GM19372 (cell line): ENCODE results near the gene DIPK1A.
A peak's percentile ranks its signal among the peaks of the same experiment; 100 is the strongest.

Source experiments
- ATAC-seq: cut with Tn5 transposase; IDR thresholded peaks from one replicate; pipeline ENCODE4 v1.9.1; 2021; ENCODE audit warnings: mild to moderate bottlenecking, low read depth, moderate library complexity; ENCODE audit not compliant: unreplicated experiment

Gene DIPK1A

GRCh38 chr1:92961131-92961895, at the start of gene DIPK1A:
Gene DIPK1A (minus strand): TSS chr1:92961462. CDS start chr1:92961429, 33 bp downstream.
- peak; percentile 48 for ATAC-seq

GRCh38 chr1:93007941-93008577, 46.8 kb upstream of the DIPK1A start:
- no peak for ATAC-seq

DNA sequence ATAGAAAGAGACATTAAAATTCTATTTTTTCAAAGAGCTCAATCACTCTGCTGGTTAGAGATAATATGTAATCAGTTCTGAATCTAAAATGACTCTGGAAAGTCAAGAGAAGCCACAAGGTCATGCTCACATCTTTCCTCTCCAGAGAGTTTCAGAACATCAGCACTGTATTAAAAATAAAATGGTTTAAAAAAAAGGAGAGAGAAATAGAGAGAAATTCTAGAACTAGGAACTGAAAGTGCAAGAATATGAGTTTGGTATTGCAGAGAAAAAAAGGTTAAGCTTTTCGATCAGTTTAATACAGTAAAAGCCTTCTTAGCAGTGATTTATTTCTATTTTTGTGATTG, 44.0 kb upstream of the DIPK1A start:
- ATAC-seq = peak; percentile 47

GRCh38 chr1:93004566-93005251, 43.4 kb upstream of the DIPK1A start:
- ATAC-seq = no peak

- no peak for ATAC-seq
Observed at GRCh38 chr1:93003981-93004380, 42.7 kb upstream of the DIPK1A start.

GRCh38 chr1:93002781-93003180, 41.5 kb upstream of the DIPK1A start:
- no peak for ATAC-seq

DNA sequence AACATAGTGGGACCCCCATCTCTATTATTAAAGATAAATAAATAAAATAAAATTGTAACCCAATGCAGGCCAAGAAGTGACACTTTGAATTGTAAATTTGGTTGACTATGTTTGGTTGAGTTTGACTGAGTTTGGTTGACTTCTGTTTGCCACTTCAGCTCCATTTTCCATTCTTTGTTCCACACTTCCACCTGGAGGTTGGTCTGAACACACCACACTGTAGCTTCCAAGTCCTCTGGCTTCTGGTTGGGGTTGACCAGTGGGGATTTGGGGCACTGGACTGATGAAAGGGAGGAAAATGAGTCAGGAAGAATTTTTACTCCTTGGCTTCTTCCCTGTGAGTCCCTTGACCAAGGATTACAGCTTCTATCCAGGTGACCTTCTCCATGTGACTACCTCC, 40.6 kb upstream of the DIPK1A start:
- ATAC-seq = no peak

- ATAC-seq = no peak
Observed at GRCh38 chr1:93000751-93001175, 39.5 kb upstream of the DIPK1A start.

GRCh38 chr1:93000291-93000690, 39.0 kb upstream of the DIPK1A start:
- no peak for ATAC-seq

- ATAC-seq = no peak
Observed at GRCh38 chr1:92998821-92999220, 37.6 kb upstream of the DIPK1A start.

GRCh38 chr1:92995441-92996430, 34.5 kb upstream of the DIPK1A start:
- ATAC-seq = no peak

DNA sequence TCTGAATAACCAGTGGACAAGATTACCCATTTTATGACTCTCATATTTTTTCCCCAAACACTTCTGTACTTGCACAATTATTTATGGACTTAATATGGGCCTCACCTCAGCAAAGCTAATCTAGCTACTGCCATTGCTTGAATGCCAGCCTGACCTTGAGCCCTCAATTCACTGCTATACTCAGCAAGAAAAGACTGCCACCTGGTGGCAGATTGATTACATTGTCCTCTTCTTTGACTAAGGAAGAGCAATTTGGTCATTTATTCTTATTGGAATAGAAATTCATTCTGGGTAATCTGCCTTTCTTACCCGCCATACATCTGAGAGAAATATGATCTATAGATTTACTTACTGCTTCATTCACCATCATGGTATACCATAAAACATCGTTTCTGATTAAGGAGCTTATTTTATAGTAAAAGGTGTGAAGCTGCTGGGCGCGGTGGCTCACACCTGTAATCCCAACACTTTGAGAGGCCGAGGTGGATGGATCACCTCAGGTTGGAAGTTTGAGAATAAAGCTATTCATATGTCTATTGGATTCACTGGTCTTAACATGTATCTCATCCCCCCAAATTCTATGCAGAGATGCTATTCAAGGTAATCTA, 32.9 kb upstream of the DIPK1A start:
- peak; percentile 67 for ATAC-seq

GRCh38 chr1:92993581-92993980, 32.3 kb upstream of the DIPK1A start:
- no peak for ATAC-seq

GRCh38 chr1:92992877-92993276, 31.6 kb upstream of the DIPK1A start:
- no peak for ATAC-seq

GRCh38 chr1:92992054-92992453, 30.8 kb upstream of the DIPK1A start:
- no peak for ATAC-seq

- no peak for ATAC-seq
Observed at GRCh38 chr1:92990828-92991227, 29.6 kb upstream of the DIPK1A start.

DNA sequence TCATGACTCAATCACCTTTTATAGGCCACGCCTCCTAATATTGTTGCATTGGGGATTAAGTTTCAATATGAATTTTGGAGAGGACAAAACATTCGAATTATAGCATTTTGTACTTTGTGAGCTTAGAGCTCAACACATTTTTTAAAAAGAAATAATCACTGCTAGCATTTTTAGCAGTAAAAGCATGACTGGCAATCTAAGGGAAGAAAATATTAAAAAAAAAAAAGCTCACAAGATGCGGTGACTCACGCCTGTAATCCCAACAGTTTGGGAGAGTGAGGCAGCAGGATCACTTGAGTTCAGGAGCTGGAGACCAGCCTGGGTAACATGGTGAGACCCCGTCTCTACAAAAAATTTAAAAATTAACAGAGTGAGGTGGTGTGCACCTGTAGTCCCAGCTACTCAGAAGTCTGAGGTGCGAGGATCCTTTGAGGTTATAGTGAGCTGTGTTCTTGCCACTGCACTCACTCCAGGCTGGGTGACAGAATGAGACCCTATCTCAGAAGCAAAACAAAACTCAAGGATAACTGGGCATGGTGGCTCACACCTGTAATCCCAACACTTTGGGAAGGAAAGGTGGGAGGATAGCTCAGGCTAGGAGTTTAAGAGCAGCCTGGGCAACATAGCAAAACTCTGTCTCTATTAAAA, 28.8 kb upstream of the DIPK1A start:
- ATAC-seq = no peak

- no peak for ATAC-seq
Observed at GRCh38 chr1:92989253-92989652, 28.0 kb upstream of the DIPK1A start.

DNA sequence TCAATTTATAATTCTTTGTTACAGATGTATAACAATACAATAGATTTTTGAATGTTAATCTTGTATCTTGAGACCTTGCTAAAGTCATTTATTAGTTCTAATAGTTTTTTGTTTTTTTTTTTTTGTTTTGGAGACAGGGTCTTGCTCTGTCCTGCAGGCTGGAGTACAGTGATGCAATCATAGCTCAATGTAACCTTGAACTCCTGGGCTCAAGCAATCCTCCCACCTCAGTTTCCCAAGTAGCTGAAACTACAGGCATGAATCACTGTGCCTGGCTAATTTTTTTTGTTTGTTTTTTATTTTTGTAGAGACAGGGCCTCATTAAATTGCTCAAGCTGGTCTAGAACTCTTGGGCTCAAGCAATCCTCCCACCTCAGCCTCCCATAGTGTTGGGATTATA, 26.2 kb upstream of the DIPK1A start:
- ATAC-seq = no peak

DNA sequence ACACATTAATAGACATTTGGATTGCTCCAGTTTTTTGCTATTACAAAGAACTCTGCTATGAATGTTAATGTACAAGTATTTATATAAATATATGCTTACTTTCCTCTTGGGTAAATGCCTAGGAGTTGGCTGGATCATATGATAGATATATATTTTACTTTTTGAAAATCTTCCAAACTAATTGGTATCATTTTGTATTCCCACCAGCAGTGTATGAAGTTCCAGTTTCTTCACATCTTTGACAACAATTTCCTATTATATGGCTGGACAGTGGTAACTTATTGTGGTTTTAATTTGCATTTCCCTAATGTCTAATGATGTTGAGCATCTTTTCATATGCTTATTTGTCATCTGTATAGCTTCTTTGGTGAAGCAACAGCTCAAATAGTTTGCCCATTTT, 23.8 kb upstream of the DIPK1A start:
- no peak for ATAC-seq
